Tibial nerve (tissue), 4 donors: ENCODE measurements around the gene CDC14B.

Experiments used
- CTCF ChIP-seq, 5 experiments: fragments of 200-600 bp in 3 of 5; fragments of 450-650 bp in 2 of 5; sonication (generic) in 3 of 5; IDR thresholded peaks; one replicate each; pipeline ENCODE4 v1.5.1; 2016 to 2019; ENCODE audit warnings: antibody characterized with exemption in 5 of 5, mild to moderate bottlenecking in 3 of 5, moderate library complexity in 2 of 5
- EP300 ChIP-seq, 2 donors: sonication (generic); formaldehyde crosslinking; IDR thresholded peaks; one replicate each; pipeline ENCODE4 v1.6.1; 2017; ENCODE audit warnings: antibody characterized with exemption in 2 of 2, mild to moderate bottlenecking in 1 of 2
- POLR2A ChIP-seq, 2 donors: fragments of 450-650 bp; IDR thresholded peaks; one replicate each; pipeline ENCODE4 v1.6.1; 2017; ENCODE audit warnings: antibody characterized with exemption in 2 of 2, mild to moderate bottlenecking in 2 of 2, moderate library complexity in 2 of 2

- TF ChIP-seq CTCF (IDR thresholded peaks at IDR 0.05) (no peak), POLR2A (IDR thresholded peaks at IDR 0.05) (no peak), EP300 (IDR thresholded peaks at IDR 0.05) (no peak)
Observed at GRCh38 chr9:96485280-96485679, 134.4 kb downstream of the CDC14B start.
